RWPE2 (cell line): ENCODE results near the gene TMEM132E.
A peak's percentile ranks its signal among the peaks of the same experiment; 100 is the strongest.

ENCODE experiments used
- ATAC-seq: fragments of 200-7000 bp; cut with Tn5 transposase; 3 replicates; pipeline ENCODE4 v1.9.1; 2021; ENCODE audit warnings: low read depth
- DNase-seq: peaks from one replicate; pipeline ENCODE4 v3.0.0-alpha.2; 2020; ENCODE audit warnings: low spot score
- H3K27ac ChIP-seq: fragments of 450-650 bp; 2 replicates; pipeline ENCODE4 v1.5.1; 2017; ENCODE audit warnings: mild to moderate bottlenecking; ENCODE audit not compliant: poor library complexity, severe bottlenecking
- H3K27me3 ChIP-seq: fragments of 250-450 bp; sonication (Bioruptor Pico); 2 replicates; pipeline ENCODE4 v1.5.1; 2021; ENCODE audit warnings: mild to moderate bottlenecking, moderate library complexity; ENCODE audit not compliant: insufficient read depth, poor library complexity, severe bottlenecking
- H3K36me3 ChIP-seq: fragments of 250-450 bp; sonication (Bioruptor Pico); 2 replicates; pipeline ENCODE4 v1.5.1; 2020; ENCODE audit warnings: low read depth, mild to moderate bottlenecking, moderate library complexity
- H3K4me1 ChIP-seq: fragments of 250-450 bp; sonication (Bioruptor Pico); 2 replicates; pipeline ENCODE4 v1.5.1; 2021; ENCODE audit warnings: mild to moderate bottlenecking, moderate library complexity; ENCODE audit not compliant: insufficient read depth, poor library complexity, severe bottlenecking
- H3K4me3 ChIP-seq: fragments of 250-450 bp; sonication (Bioruptor Pico); 2 replicates; pipeline ENCODE4 v1.5.1; 2021; ENCODE audit warnings: mild to moderate bottlenecking, moderate library complexity; ENCODE audit not compliant: severe bottlenecking
- H3K9me3 ChIP-seq: fragments of 250-450 bp; sonication (Bioruptor Pico); 2 replicates; pipeline ENCODE4 v1.5.1; 2021; ENCODE audit warnings: mild to moderate bottlenecking, moderate library complexity; ENCODE audit not compliant: severe bottlenecking
- CTCF ChIP-seq: fragments of 450-650 bp; IDR thresholded peaks from one replicate; pipeline ENCODE4 v1.5.1; 2017; ENCODE audit warnings: mild to moderate bottlenecking, moderate library complexity; ENCODE audit not compliant: poor library complexity, severe bottlenecking

The TMEM132E gene

GRCh38 chr17:34637041-34637547 is 57.7 kb downstream of the TMEM132E start:
- TF ChIP-seq CTCF = no peak
- H3K4me1 ChIP-seq = no peaks in the 10 kb centered on the region
- H3K9me3 ChIP-seq = no peaks in the 10 kb centered on the region
- H3K27ac ChIP-seq = no peak overlapping the region
- no peak overlapping the region for H3K4me3 ChIP-seq
- DNase-seq (no peak), ATAC-seq (no peak)
- H3K36me3 ChIP-seq = no peaks in the 10 kb centered on the region
- H3K27me3 ChIP-seq = peaks cover 32% of the 10 kb centered on the region

- peak; percentile 90 for ATAC-seq
- H3K9me3 ChIP-seq = no peaks in the 10 kb centered on the region
- H3K4me1 ChIP-seq = no peaks in the 10 kb centered on the region
- DNase-seq = no peak
- no peak overlapping the region for H3K27ac ChIP-seq
- H3K36me3 ChIP-seq = no peaks in the 10 kb centered on the region
- peaks cover 32% of the 10 kb centered on the region for H3K27me3 ChIP-seq
- peak; percentile 71 for TF ChIP-seq CTCF
- H3K4me3 ChIP-seq = no peak overlapping the region
These were observed 58.5 kb downstream of the TMEM132E start for GRCh38 chr17:34637548-34638525.

GRCh38 chr17:34638526-34639260 is 59.3 kb downstream of the TMEM132E start:
- H3K4me3 ChIP-seq = no peak overlapping the region
- no peaks in the 10 kb centered on the region for H3K4me1 ChIP-seq
- ATAC-seq = no peak
- no peaks in the 10 kb centered on the region for H3K9me3 ChIP-seq
- no peak overlapping the region for H3K27ac ChIP-seq
- no peaks in the 10 kb centered on the region for H3K36me3 ChIP-seq
- peaks cover 32% of the 10 kb centered on the region for H3K27me3 ChIP-seq
- peak; percentile 30 for TF ChIP-seq CTCF
- no peak for DNase-seq

GRCh38 chr17:34639706-34640425 is 60.5 kb downstream of the TMEM132E start:
- Histone ChIP-seq H3K36me3 (no peaks in the 10 kb centered on the region), H3K27me3 (peaks cover 32% of the 10 kb centered on the region), H3K9me3 (no peaks in the 10 kb centered on the region), H3K4me1 (no peaks in the 10 kb centered on the region), H3K4me3 (no peak overlapping the region), H3K27ac (no peak overlapping the region)
- TF ChIP-seq CTCF = no peak
- no peak for DNase-seq
- no peak for ATAC-seq
